RKO (cell line): ENCODE results near the gene WFS1.

Experiments used
- DNase-seq: peaks from one replicate; pipeline ENCODE4 v3.0.0-alpha.2; 2016; ENCODE audit warnings: low spot score

Gene WFS1

GRCh38 chr4:6298852-6299251, 29.2 kb downstream of the WFS1 start:
- DNase-seq, result no peak

- no peak for DNase-seq
Measured at GRCh38 chr4:6299875-6300274, 30.2 kb downstream of the WFS1 start.

GRCh38 chr4:6300359-6300758, 30.7 kb downstream of the WFS1 start:
- DNase-seq, result no peak

GRCh38 chr4:6301051-6301731, 31.5 kb downstream of the WFS1 start:
- DNase-seq, result no peak

GRCh38 chr4:6301732-6302442, 32.2 kb downstream of the WFS1 start:
- no peak for DNase-seq

GRCh38 chr4:6302869-6303268, 33.2 kb downstream of the WFS1 start:
- DNase-seq, result no peak

GRCh38 chr4:6303943-6304342, 34.3 kb downstream of the WFS1 start:
- DNase-seq, result no peak

- DNase-seq, result no peak
Measured at GRCh38 chr4:6306299-6306698, 36.6 kb downstream of the WFS1 start.

- no peak for DNase-seq
Measured at GRCh38 chr4:6307230-6307629, 37.6 kb downstream of the WFS1 start.

- no peak for DNase-seq
Measured at GRCh38 chr4:6307891-6308290, 38.2 kb downstream of the WFS1 start.

- no peak for DNase-seq
Measured at GRCh38 chr4:6308899-6309643, 39.4 kb downstream of the WFS1 start.

- DNase-seq, result no peak
Measured at GRCh38 chr4:6309777-6310176, 40.1 kb downstream of the WFS1 start.

- no peak for DNase-seq
Measured at GRCh38 chr4:6313216-6313615, 43.6 kb downstream of the WFS1 start.

- DNase-seq, result no peak
Measured at GRCh38 chr4:6316461-6317003, 46.9 kb downstream of the WFS1 start.

- DNase-seq, result no peak
Measured at GRCh38 chr4:6318206-6318605, 48.6 kb downstream of the WFS1 start.

GRCh38 chr4:6319530-6320150, 50.0 kb downstream of the WFS1 start:
- peak; percentile 79 for DNase-seq

GRCh38 chr4:6320663-6321062, 51.0 kb downstream of the WFS1 start:
- DNase-seq, result no peak

GRCh38 chr4:6321361-6321760, 51.7 kb downstream of the WFS1 start:
- no peak for DNase-seq

GRCh38 chr4:6322067-6322760, 52.6 kb downstream of the WFS1 start:
- DNase-seq, result no peak

- no peak for DNase-seq
Measured at GRCh38 chr4:6322761-6323566, 53.3 kb downstream of the WFS1 start.

- no peak for DNase-seq
Measured at GRCh38 chr4:6324461-6324998, 54.9 kb downstream of the WFS1 start.
